OCI-LY7 (cell line): ENCODE data around the gene PSMG1.

Source experiments
- EZH2phosphoT487 ChIP-seq: fragments of 200-600 bp; sonication (generic); IDR thresholded peaks from 2 replicates; pipeline ENCODE4 v1.6.1; 2018; ENCODE audit warnings: low read depth, borderline replicate concordance, mild to moderate bottlenecking, mixed run types, antibody characterized with exemption, low read length, moderate library complexity, mixed read lengths
- TF ChIP-seq, protein P1 (sequence below): fragments of 200-600 bp; sonication (generic); conservative IDR thresholded peaks from 2 replicates; pipeline ENCODE4 v1.5.1; 2014; ENCODE audit warnings: mild to moderate bottlenecking, antibody characterized with exemption, low read length, moderate library complexity, mixed read lengths

DNA sequence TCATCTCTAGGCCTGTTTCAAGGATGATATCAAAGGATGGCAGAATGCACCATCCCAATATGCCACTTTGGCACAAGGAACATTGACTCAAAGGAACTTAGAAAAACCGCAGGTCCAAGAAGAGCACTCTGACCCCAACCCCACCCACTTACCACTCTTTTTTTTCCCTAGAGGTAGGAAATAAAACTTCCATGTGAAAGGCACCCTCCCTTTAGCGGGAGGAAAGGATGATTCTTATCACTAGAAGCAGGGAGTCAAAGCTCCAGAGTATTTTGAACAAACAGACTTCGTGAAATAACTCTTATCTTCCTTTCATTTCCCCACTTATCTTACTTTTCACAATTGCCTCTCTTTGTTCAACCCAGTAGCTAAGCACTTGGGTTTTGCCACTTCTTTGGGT is 22.2 kb downstream of the PSMG1 start:
- TF ChIP-seq, protein P1, sequence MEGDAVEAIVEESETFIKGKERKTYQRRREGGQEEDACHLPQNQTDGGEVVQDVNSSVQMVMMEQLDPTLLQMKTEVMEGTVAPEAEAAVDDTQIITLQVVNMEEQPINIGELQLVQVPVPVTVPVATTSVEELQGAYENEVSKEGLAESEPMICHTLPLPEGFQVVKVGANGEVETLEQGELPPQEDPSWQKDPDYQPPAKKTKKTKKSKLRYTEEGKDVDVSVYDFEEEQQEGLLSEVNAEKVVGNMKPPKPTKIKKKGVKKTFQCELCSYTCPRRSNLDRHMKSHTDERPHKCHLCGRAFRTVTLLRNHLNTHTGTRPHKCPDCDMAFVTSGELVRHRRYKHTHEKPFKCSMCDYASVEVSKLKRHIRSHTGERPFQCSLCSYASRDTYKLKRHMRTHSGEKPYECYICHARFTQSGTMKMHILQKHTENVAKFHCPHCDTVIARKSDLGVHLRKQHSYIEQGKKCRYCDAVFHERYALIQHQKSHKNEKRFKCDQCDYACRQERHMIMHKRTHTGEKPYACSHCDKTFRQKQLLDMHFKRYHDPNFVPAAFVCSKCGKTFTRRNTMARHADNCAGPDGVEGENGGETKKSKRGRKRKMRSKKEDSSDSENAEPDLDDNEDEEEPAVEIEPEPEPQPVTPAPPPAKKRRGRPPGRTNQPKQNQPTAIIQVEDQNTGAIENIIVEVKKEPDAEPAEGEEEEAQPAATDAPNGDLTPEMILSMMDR, result no peak
- TF ChIP-seq EZH2phosphoT487, result no peak
